GM12872 (cell line): ENCODE data around the gene SHCBP1.

Experiments
- CTCF ChIP-seq: IDR thresholded peaks from 3 replicates; pipeline ENCODE4 v1.5.1; 2011; ENCODE audit warnings: low read depth, mild to moderate bottlenecking, low read length, moderate library complexity; ENCODE audit not compliant: insufficient read depth

Gene SHCBP1

GRCh38 chr16:46638947-46639925 lies 18.1 kb upstream of the SHCBP1 start:
- no peak for TF ChIP-seq CTCF

GRCh38 chr16:46632778-46633733 lies 11.9 kb upstream of the SHCBP1 start:
- TF ChIP-seq CTCF = no peak

- peak; percentile 13; the same call in 1 of the 3 replicates for TF ChIP-seq CTCF
These were observed 8.4 kb upstream of the SHCBP1 start for GRCh38 chr16:46629331-46630219.

DNA sequence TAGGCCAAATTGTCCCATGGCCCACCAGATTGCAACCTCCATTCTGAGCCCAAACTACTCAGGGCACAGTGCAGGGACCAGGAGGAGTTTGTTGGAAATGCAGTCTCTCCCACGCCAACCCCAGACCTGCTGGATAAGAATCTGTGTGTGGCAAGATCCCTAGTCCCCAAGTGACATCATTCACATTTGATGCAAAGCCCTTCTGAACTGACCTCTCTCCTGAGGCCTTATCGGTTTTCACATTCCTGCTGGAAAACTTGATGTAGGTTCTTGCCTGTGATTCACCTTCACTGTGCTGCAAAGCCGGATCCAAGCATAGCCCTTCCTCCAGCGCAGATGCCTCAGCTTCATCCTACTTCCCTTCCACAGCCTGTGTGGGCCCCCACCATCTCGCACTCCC lies 6.6 kb upstream of the SHCBP1 start:
- TF ChIP-seq CTCF = no peak

GRCh38 chr16:46621934-46622676 lies 926 bp upstream of the SHCBP1 start:
- TF ChIP-seq CTCF = no peak

GRCh38 chr16:46620266-46621005 lies 743 bp downstream of the SHCBP1 start:
- TF ChIP-seq CTCF = no peak
